Astrocyte (in vitro differentiated cells and primary cell): Measurements from ENCODE around the gene PLEK2. TPM values are rescaled to one million over a fixed set of nuclear protein-coding genes. Genes with fewer than 3 reads are reported as not detected.

Experiments
- DNase-seq: peaks from one replicate; pipeline ENCODE4 v3.0.0-alpha.2; 2010; ENCODE audit warnings: low read depth
- FAIRE-seq: peaks from 2 replicates; lab custom pipeline; 2011; peaks lifted over from hg19 to GRCh38; lab: Jason Lieb, UNC
- H2AFZ ChIP-seq: 2 replicates; pipeline ENCODE4 v1.6.0; 2012; ENCODE audit warnings: low read depth, low read length, inconsistent platforms
- H3K27ac ChIP-seq: 2 replicates; pipeline ENCODE4 v1.5.1; 2011; ENCODE audit warnings: low read depth, low read length, inconsistent platforms
- H3K27me3 ChIP-seq: 2 replicates; pipeline ENCODE4 v1.6.0; 2011; ENCODE audit warnings: low read length, inconsistent platforms; ENCODE audit not compliant: insufficient read depth
- H3K36me3 ChIP-seq: 2 replicates; pipeline ENCODE4 v1.5.1; 2011; ENCODE audit warnings: low read length, inconsistent platforms; ENCODE audit not compliant: insufficient read depth
- H3K4me1 ChIP-seq: 2 replicates; pipeline ENCODE4 v1.5.1; 2011; ENCODE audit warnings: low read length, inconsistent platforms; ENCODE audit not compliant: insufficient read depth
- H3K4me2 ChIP-seq: 2 replicates; pipeline ENCODE4 v1.6.0; 2012; ENCODE audit warnings: low read length, inconsistent platforms
- H3K4me3 ChIP-seq: 2 replicates; pipeline ENCODE4 v1.5.1; 2011; ENCODE audit warnings: low read depth, mild to moderate bottlenecking, low read length, inconsistent platforms; ENCODE audit not compliant: insufficient read depth
- H3K79me2 ChIP-seq: 2 replicates; pipeline ENCODE4 v1.6.0; 2012; ENCODE audit warnings: mild to moderate bottlenecking, low read length, inconsistent platforms; ENCODE audit not compliant: insufficient read depth
- H3K9ac ChIP-seq: 2 replicates; pipeline ENCODE4 v1.6.0; 2012; ENCODE audit warnings: mild to moderate bottlenecking, low read length, inconsistent platforms
- H3K9me3 ChIP-seq: 2 replicates; pipeline ENCODE4 v1.5.1; 2012; ENCODE audit warnings: low read depth, mild to moderate bottlenecking, low read length, inconsistent platforms; ENCODE audit not compliant: insufficient read depth
- H4K20me1 ChIP-seq: 2 replicates; pipeline ENCODE4 v1.6.0; 2012; ENCODE audit warnings: low read length, inconsistent platforms; ENCODE audit not compliant: insufficient read depth
- H3K27ac Mint-ChIP-seq: one replicate; pipeline ENCODE4 v1.8.0; 2021; ENCODE audit warnings: mild to moderate bottlenecking, mixed read lengths; ENCODE audit not compliant: unreplicated experiment
- H3K27me3 Mint-ChIP-seq: one replicate; pipeline ENCODE4 v1.8.0; 2021; ENCODE audit warnings: low read depth, mixed read lengths; ENCODE audit not compliant: unreplicated experiment
- H3K36me3 Mint-ChIP-seq: one replicate; pipeline ENCODE4 v1.8.0; 2021; ENCODE audit warnings: low read depth, mixed read lengths; ENCODE audit not compliant: unreplicated experiment
- H3K4me1 Mint-ChIP-seq: one replicate; pipeline ENCODE4 v1.8.0; 2021; ENCODE audit warnings: low read depth, mixed read lengths; ENCODE audit not compliant: unreplicated experiment
- H3K4me3 Mint-ChIP-seq: one replicate; pipeline ENCODE4 v1.8.0; 2021; ENCODE audit warnings: mild to moderate bottlenecking, moderate library complexity, mixed read lengths; ENCODE audit not compliant: unreplicated experiment
- H3K9me3 Mint-ChIP-seq: one replicate; pipeline ENCODE4 v1.8.0; 2021; ENCODE audit warnings: mild to moderate bottlenecking, mixed read lengths; ENCODE audit not compliant: unreplicated experiment
- CTCF ChIP-seq: IDR thresholded peaks from 2 replicates; pipeline ENCODE4 v1.5.1; 2011; ENCODE audit warnings: low read depth, mild to moderate bottlenecking, inconsistent platforms, low read length, moderate library complexity; ENCODE audit not compliant: insufficient read depth
- EZH2 ChIP-seq: IDR thresholded peaks from 2 replicates; pipeline ENCODE4 v1.6.1; 2012; ENCODE audit warnings: mild to moderate bottlenecking, low read length, inconsistent platforms; ENCODE audit not compliant: insufficient read depth
- total RNA-seq: library from RNA; stranded (reverse); gene quantifications from 2 replicates; pipeline ENCODE4 v1.2.1, GENCODE V29; 2021

PLEK2 gene
- total RNA-seq, 1 donor from 2014 or later = 1.3 TPM

GRCh38 chr14:67436006-67436866, 24.3 kb upstream of the PLEK2 start:
- DNase-seq = no peak
- no peak for TF ChIP-seq CTCF
- TF ChIP-seq EZH2 = no peak
- no peaks in the 10 kb centered on the region for H4K20me1 ChIP-seq

GRCh38 chr14:67435603-67436002, 23.6 kb upstream of the PLEK2 start:
- H3K4me3 ChIP-seq = no peak overlapping the region
- no peaks in the 10 kb centered on the region for H3K79me2 ChIP-seq
- no peak overlapping the region for H3K9ac ChIP-seq
- H3K4me2 ChIP-seq = no peak overlapping the region
- H3K27me3 Mint-ChIP-seq = peaks cover 35% of the 10 kb centered on the region
- H3K4me1 ChIP-seq = no peaks in the 10 kb centered on the region
- H3K4me1 Mint-ChIP-seq = peaks cover 3% of the 10 kb centered on the region
- no peaks in the 10 kb centered on the region for H3K9me3 Mint-ChIP-seq
- no peaks in the 10 kb centered on the region for H4K20me1 ChIP-seq
- DNase-seq (no peak), FAIRE-seq (no peak)
- H2AFZ ChIP-seq = no peak overlapping the region
- no peak for TF ChIP-seq EZH2
- no peak for TF ChIP-seq CTCF
- H3K36me3 ChIP-seq = no peaks in the 10 kb centered on the region
- H3K9me3 ChIP-seq = no peaks in the 10 kb centered on the region
- H3K27me3 ChIP-seq = peaks cover 12% of the 10 kb centered on the region
- H3K27ac ChIP-seq = no peak overlapping the region
- no peaks in the 10 kb centered on the region for H3K36me3 Mint-ChIP-seq
- H3K27ac Mint-ChIP-seq = no peak overlapping the region
- no peak overlapping the region for H3K4me3 Mint-ChIP-seq

More at GRCh38 chr14:67436006-67436866, 24.3 kb upstream of the PLEK2 start:
- H3K27me3 Mint-ChIP-seq = peaks cover 32% of the 10 kb centered on the region
- H3K4me1 Mint-ChIP-seq = peaks cover 3% of the 10 kb centered on the region
- H3K79me2 ChIP-seq = no peaks in the 10 kb centered on the region
- H3K27ac ChIP-seq = no peak overlapping the region
- H3K4me3 Mint-ChIP-seq = no peak overlapping the region
- no peaks in the 10 kb centered on the region for H3K4me1 ChIP-seq
- H3K4me3 ChIP-seq = no peak overlapping the region
- H3K27ac Mint-ChIP-seq = no peak overlapping the region
- H3K9me3 Mint-ChIP-seq = no peaks in the 10 kb centered on the region
- FAIRE-seq = no peak
- H2AFZ ChIP-seq = no peak overlapping the region
- H3K36me3 Mint-ChIP-seq = no peaks in the 10 kb centered on the region
- no peaks in the 10 kb centered on the region for H3K36me3 ChIP-seq
- H3K9ac ChIP-seq = no peak overlapping the region
- H3K4me2 ChIP-seq = no peak overlapping the region
- no peaks in the 10 kb centered on the region for H3K9me3 ChIP-seq
- H3K27me3 ChIP-seq = peaks cover 12% of the 10 kb centered on the region

GRCh38 chr14:67432050-67432564, 20.1 kb upstream of the PLEK2 start:
- FAIRE-seq = no peak
- Histone ChIP-seq H3K4me1 (peaks cover 6% of the 10 kb centered on the region), H3K36me3 (no peaks in the 10 kb centered on the region), H3K4me2 (no peak overlapping the region), H3K9me3 (no peaks in the 10 kb centered on the region), H4K20me1 (no peaks in the 10 kb centered on the region), H3K4me3 (no peak overlapping the region), H3K79me2 (no peaks in the 10 kb centered on the region), H3K27ac (no peak overlapping the region), H2AFZ (no peak overlapping the region), H3K9ac (no peak overlapping the region), H3K27me3 (peaks cover 10% of the 10 kb centered on the region)
- Mint-ChIP-seq H3K27me3 (peaks cover 29% of the 10 kb centered on the region), H3K36me3 (no peaks in the 10 kb centered on the region), H3K9me3 (no peaks in the 10 kb centered on the region), H3K4me3 (no peak overlapping the region), H3K27ac (no peak overlapping the region), H3K4me1 (peaks cover 12% of the 10 kb centered on the region)
- TF ChIP-seq EZH2 (no peak), CTCF (no peak)
- no peak for DNase-seq
